Jurkat, Clone E6-1 (cell line): Measurements from ENCODE around the gene TMEM247.

Experiments
- DNase-seq: peaks from one replicate; pipeline ENCODE4 v3.0.0-alpha.2; 2011; ENCODE audit warnings: low read depth, low spot score
- H3K4me3 ChIP-seq: 2 replicates; pipeline ENCODE4 v1.5.1; 2011; ENCODE audit warnings: mild to moderate bottlenecking, low read length, control low read depth, moderate library complexity

The TMEM247 gene

GRCh38 chr2:46482490-46482889 is 3.1 kb downstream of the TMEM247 start:
- DNase-seq, result no peak
- no peak overlapping the region for H3K4me3 ChIP-seq

- H3K4me3 ChIP-seq, result no peak overlapping the region
- no peak for DNase-seq
Measured at GRCh38 chr2:46485002-46485401, 5.6 kb downstream of the TMEM247 start.

DNA sequence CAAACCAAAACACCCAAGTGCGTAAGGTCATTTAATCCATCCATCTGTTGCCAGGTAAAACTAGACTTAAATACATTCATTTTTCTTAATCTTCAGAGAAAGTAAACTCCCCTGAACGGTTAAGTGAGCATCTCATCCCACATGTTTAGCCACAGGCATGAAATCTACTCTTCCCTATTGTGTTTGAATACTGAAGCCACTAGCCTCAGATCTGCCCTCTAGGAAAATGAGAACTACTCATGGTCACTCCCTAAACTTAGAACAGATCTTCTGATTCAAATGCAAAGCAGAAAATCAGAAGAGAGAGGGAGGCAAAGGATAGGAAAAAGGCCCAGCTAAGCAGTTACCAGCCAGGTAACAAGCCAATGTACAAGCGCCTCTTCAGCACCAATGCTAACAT is 7.1 kb downstream of the TMEM247 start:
- H3K4me3 ChIP-seq, result no peak overlapping the region
- no peak for DNase-seq

DNA sequence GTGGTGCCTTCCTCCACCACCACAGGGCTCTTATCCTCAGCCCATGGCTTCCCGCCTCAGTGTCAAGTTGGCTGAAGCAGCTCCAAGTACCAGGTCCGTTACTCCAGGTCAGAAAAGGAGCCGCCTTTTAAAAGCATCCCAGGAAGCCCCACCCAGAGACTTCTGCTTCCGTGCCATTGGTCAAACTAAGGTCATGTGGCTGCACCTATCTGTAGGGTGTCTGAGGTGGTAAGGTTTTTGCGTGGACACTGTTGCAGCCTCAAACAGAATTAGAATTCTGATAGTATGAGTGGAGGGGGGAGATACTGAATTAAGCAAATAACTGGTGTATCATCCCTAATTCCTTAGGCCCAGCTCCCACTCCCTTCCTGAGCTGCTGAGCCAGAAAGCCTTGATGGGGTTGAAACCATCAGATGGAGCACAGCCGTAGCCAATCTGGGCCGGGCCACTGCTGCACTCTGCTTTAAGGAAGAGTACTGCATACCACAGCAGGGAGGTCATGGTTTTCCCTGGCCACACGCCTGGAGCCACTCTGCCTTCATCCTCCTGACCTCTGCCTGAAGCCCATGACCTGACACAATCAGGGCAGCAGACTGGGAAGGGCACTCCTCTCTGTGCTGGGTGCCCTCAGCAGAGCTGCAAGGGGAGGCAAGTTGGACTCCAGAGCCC is 8.4 kb downstream of the TMEM247 start:
- no peak for DNase-seq
- no peak overlapping the region for H3K4me3 ChIP-seq

DNA sequence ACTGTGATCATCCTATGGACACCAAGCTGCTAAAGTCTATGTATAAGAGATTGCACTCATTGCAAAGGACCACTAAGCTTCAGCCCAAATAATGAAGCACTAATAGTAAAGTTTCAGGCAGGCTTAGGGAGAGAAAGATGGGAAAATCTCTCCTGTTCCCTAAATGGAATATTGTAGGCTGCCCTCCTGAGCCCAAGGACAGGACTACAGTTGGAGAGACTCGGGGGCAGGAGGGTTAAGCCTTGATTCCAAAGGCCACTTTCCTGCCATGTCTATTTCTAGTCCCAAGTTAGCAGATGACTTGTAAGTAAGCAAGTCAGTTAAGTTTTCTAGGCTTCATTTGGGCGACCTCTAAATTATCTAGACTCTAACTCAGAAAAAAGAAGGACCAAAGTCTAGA is 9.0 kb downstream of the TMEM247 start:
- no peak overlapping the region for H3K4me3 ChIP-seq
- no peak for DNase-seq

GRCh38 chr2:46489423-46490174 is 10.2 kb downstream of the TMEM247 start:
- DNase-seq, result no peak

DNA sequence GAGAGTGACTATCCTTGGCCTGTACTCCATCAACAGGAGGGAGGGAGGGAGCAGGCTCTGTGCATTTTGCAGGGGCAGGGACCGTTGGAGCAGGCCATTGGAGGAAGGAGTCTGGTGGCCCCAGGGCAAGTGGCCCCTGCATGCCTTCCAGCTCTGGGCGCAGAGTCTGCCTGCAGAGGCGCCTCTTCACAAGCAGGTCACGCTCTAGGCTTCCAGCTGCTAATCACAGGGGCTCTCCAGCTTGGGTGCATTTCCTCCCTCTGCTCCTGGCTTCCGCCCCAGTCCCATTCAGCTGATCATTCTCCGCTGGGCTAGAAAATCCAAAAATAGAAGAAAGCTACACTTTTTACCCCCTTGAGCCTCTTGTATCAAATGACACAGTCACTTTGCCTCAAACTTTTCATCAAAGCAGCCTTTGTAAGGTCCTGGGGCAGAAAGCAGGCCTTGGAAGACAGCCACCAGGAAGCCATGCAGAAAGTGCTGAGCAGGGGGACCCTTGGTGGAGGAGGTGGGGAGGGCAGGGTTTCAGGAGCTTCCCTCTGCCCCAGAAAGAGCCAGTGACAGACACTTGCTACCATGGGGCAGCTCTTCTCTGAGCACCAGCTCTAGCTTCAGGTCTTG is 11.3 kb downstream of the TMEM247 start:
- no peak for DNase-seq
- no peak overlapping the region for H3K4me3 ChIP-seq

More at GRCh38 chr2:46489423-46490174, 10.2 kb downstream of the TMEM247 start:
- H3K4me3 ChIP-seq, result no peak overlapping the region

DNA sequence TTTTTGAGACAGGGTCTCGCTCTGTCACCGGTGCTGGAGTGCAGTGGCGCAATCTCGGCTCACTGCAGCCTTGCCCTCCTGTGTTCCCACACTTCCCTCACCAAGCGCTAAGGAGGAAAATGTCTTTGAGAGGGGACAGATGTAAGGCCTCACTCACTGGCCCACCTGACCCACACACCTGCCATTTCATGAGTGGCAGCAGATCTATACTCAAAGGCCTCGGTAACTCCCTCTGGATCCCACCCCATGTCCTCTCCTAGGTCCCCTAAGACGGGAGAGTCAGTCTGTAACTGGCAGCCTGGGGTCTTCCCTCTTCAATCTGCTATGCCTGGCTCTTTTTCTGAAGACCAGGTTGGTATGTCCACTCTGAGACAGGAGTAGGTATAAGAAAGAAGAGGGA is 12.9 kb downstream of the TMEM247 start:
- no peak overlapping the region for H3K4me3 ChIP-seq
- no peak for DNase-seq

DNA sequence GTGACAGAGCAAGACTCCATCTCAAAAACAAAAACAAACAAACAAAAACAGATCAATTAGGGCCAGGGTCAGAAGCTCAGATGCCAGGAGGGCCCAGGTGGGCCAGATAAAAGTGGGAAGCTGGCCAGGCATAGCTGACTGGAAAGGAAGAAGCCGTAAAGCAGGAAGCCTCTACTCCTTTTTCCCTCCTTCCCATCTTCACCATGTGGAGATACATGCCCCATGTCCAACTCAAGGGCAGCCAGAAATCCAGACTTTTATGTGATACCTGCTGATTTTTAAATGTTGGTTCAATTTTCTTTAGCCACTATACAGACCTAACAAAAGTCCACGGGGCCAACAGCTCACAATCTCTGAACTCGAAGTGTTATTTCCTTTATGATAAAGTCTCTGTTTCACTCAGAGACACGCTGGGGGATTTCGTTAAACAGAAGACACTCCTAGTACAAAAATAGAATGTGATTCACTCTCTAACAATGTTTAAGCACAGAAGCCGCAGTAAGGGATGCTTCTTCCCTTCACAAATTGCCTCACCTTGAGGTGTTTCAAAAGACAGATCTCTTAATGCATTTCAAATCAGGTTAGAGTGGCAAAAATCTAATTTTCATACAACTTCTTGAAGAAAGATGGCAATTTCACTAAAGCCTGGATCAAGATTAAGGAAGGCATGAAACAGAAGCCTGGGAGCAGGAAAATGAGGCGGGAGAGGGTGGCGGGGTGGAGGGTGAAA is 14.0 kb downstream of the TMEM247 start:
- no peak overlapping the region for H3K4me3 ChIP-seq
- no peak for DNase-seq

DNA sequence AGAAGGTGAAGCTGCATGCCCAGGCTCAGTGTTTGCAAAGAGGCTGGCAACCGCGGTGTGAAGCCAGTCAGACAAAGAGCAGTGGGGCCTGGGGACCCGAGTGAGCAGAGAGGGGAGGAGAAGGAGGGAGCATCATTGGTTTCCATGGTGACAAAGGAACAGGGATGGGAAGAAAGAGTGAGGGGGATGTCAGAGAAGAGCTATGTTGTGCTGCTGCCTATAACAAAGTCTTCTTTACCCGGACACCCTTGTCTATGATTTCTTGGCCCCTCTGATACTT is 14.5 kb downstream of the TMEM247 start:
- no peak overlapping the region for H3K4me3 ChIP-seq
- DNase-seq, result no peak

DNA sequence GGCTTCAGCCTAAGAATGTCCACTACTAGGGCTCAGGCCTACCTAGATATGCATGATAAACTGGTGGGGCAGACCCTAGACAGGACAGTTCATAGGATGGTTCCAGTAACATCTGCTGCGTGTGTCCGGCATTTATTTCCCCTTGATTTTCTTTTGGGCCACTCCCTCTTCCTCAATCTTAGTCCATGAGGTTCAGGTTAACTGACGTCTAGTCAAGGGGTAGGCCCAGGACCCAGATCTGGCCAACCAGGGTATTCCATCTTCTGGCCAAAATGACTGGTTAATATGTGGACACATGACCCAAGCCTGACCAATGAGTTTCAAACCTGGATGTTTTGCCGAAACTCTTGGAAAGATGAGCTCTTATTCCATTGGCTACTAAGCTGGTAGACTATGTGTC is 15.2 kb downstream of the TMEM247 start:
- DNase-seq, result no peak
- no peak overlapping the region for H3K4me3 ChIP-seq

GRCh38 chr2:46495231-46496030 is 16.1 kb downstream of the TMEM247 start:
- no peak for DNase-seq
- H3K4me3 ChIP-seq, result no peak overlapping the region

DNA sequence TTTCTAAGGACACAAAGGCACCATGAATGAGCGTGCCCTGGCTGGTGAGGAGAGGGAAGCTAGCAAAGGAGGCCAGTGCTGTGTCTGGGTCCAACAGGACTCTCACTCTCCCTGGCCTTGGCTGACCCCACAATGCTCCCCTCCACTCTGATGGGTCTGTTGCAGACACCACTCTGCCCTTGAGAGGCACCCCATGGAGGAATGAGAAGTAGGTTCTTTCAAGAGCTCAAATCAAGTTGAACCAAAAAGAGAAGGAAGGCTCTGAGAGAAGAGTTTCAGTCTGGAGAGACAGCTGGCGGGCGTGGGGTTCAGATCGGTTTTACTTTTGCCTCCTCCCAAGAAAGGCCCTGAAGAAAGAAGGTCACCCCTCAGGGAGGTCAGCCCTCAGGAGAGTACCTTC is 18.4 kb downstream of the TMEM247 start:
- no peak overlapping the region for H3K4me3 ChIP-seq
- no peak for DNase-seq

GRCh38 chr2:46498681-46499080 is 19.3 kb downstream of the TMEM247 start:
- H3K4me3 ChIP-seq, result no peak overlapping the region
- no peak for DNase-seq

DNA sequence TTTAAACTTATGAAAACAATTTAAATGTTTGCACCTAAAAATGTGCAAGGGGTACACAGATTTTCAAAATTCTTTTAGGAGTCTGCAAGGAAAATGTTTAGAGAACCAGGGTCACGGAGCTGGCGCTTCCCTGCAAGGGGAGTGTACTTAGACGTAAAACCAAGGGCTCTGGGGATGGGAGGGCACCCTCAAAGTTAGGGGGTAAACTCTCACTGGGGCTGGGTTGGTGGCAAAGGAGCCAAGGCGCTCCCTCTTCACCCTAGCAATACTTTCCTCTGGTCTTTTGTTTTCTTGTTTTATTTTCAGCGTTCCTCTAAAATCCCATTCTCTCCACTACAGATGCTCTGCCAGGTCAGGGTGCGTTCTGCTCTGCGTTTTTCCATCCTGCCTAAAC is 20.0 kb downstream of the TMEM247 start:
- no peak for DNase-seq

GRCh38 chr2:46500801-46501200 is 21.4 kb downstream of the TMEM247 start:
- H3K4me3 ChIP-seq, result no peak overlapping the region
- DNase-seq, result no peak

More for the DNA sequence above, 20.0 kb downstream of the TMEM247 start:
- no peak overlapping the region for H3K4me3 ChIP-seq

GRCh38 chr2:46502291-46502885 is 23.0 kb downstream of the TMEM247 start:
- H3K4me3 ChIP-seq, result no peak overlapping the region
- DNase-seq, result no peak

DNA sequence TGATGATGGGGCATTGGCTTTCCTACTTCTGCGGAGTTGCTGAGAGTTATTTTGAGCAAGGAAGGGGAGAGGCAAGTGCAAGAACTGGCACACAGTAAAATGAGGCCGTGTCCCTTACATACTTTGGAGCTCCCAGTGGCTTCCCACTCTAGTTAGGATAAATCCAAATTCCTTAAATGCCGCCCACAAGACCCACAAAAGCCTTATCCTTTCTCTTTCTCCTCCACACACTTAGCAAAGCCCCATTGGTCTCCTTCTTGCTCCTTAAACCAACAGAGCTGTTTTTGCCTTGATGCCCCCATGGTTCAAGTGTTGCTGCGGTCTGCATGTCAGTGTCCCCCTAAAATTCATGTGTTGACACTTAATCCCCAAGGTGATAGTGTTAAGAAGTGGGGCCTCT is 24.3 kb downstream of the TMEM247 start:
- H3K4me3 ChIP-seq, result no peak overlapping the region
- no peak for DNase-seq

DNA sequence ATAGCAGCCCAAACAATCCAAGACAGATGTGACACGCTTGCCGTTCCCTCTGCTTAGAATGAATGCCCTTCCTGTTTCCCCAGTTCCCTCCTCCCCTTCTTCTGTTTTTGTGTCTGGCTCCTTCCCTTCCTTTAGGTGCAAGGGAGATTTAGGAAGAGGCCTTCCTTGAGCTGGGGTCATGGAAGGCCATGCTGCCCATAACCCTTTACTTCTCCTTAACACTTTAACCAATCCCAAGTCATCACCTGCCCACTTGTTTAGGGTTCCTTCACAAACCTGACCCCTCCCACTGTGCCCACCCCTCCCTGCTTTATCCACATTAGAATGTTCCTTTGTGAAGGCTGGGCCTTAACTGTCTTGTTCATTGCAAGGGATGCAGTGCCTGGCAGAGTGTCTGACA is 24.9 kb downstream of the TMEM247 start:
- DNase-seq, result no peak
- no peak overlapping the region for H3K4me3 ChIP-seq
